Liver (tissue), 9 donors: ENCODE measurements around the gene ABHD16B. TPM values are rescaled to one million over a fixed set of nuclear protein-coding genes. Genes with fewer than 3 reads are reported as not detected.

Experiments
- DNase-seq: peaks from one replicate; pipeline ENCODE4 v3.0.0-alpha.2; 2017; ENCODE audit warnings: low spot score
- H3K27ac ChIP-seq, 2 donors: one replicate each; pipeline ENCODE4 v1.7.0; 2013; ENCODE audit warnings: inconsistent platforms in 2 of 2, low read length in 2 of 2, control low read depth in 1 of 2, low read depth in 1 of 2, mild to moderate bottlenecking in 1 of 2
- H3K27me3 ChIP-seq, 4 donors: one replicate each; pipeline versions ENCODE4 v1.6.1 to v1.7.0; 2013; ENCODE audit warnings: low read length in 3 of 4, inconsistent platforms in 1 of 4, mild to moderate bottlenecking in 1 of 4, moderate library complexity in 1 of 4; ENCODE audit not compliant: control insufficient read depth in 4 of 4, insufficient read depth in 4 of 4
- H3K36me3 ChIP-seq, 4 donors: one replicate each; pipeline versions ENCODE4 v1.6.1 to v1.7.0; 2013; ENCODE audit warnings: low read length in 3 of 4, mild to moderate bottlenecking in 3 of 4, low read depth in 1 of 4, moderate library complexity in 1 of 4; ENCODE audit not compliant: control insufficient read depth in 4 of 4, insufficient read depth in 3 of 4
- H3K4me1 ChIP-seq, 4 donors: one replicate each; pipeline versions ENCODE4 v1.6.1 to v1.7.0; 2013; ENCODE audit warnings: low read length in 3 of 4, mild to moderate bottlenecking in 3 of 4, moderate library complexity in 1 of 4; ENCODE audit not compliant: control insufficient read depth in 4 of 4, insufficient read depth in 4 of 4
- H3K4me3 ChIP-seq, 3 donors: one replicate each; pipeline versions ENCODE4 v1.6.1 to v1.7.0; 2013; ENCODE audit warnings: low read length in 3 of 3, control low read depth in 1 of 3, low read depth in 1 of 3, mild to moderate bottlenecking in 1 of 3
- H3K9ac ChIP-seq, 2 donors: one replicate each; pipeline ENCODE4 v1.7.0; 2013; ENCODE audit warnings: low read length in 2 of 2, mild to moderate bottlenecking in 2 of 2, moderate library complexity in 2 of 2, control low read depth in 1 of 2, low read depth in 1 of 2
- H3K9me3 ChIP-seq, 4 donors: one replicate each; pipeline versions ENCODE4 v1.6.1 to v1.7.0; 2013; ENCODE audit warnings: low read length in 3 of 4; ENCODE audit not compliant: control insufficient read depth in 4 of 4
- EGR1 ChIP-seq, 2 donors: IDR thresholded peaks; 2 replicates each; pipeline ENCODE4 v1.6.1; 2016 to 2018; ENCODE audit warnings: antibody characterized with exemption in 2 of 2, low read depth in 2 of 2
- FOXA1 ChIP-seq: IDR thresholded peaks from 2 replicates; pipeline ENCODE4 v1.6.1; 2016; ENCODE audit warnings: antibody characterized with exemption
- FOXA2 ChIP-seq: IDR thresholded peaks from 2 replicates; pipeline ENCODE4 v1.6.1; 2016; ENCODE audit warnings: antibody characterized with exemption
- HNF4A ChIP-seq, 2 donors: conservative IDR thresholded peaks; 2 replicates each; pipeline ENCODE4 v1.6.1; 2016; ENCODE audit warnings: antibody characterized with exemption in 2 of 2, mild to moderate bottlenecking in 2 of 2
- RAD21 ChIP-seq, 2 donors: IDR thresholded peaks; 2 replicates each; pipeline ENCODE4 v1.6.1; 2016; ENCODE audit warnings: antibody characterized with exemption in 2 of 2, mild to moderate bottlenecking in 2 of 2
- RXRA ChIP-seq, 2 donors: IDR thresholded peaks; 2 replicates each; pipeline ENCODE4 v1.6.1; 2017 to 2018; ENCODE audit warnings: antibody characterized with exemption in 2 of 2, mild to moderate bottlenecking in 1 of 2
- TAF1 ChIP-seq: conservative IDR thresholded peaks from 2 replicates; pipeline ENCODE4 v1.6.1; 2016; ENCODE audit warnings: antibody characterized with exemption, mild to moderate bottlenecking
- YY1 ChIP-seq: IDR thresholded peaks from 2 replicates; pipeline ENCODE4 v1.6.1; 2016; ENCODE audit warnings: antibody characterized with exemption, mild to moderate bottlenecking
- WGBS: extraction: QIAGEN DNeasy Blood & Tissue Kit; methylation state at CpG from one replicate; pipeline ENCODE4 v1.1.7; 2013; 5-methylcytosine and 5-hydroxymethylcytosine counted together
- polyA plus RNA-seq, 2 donors: library from polyadenylated mRNA; stranded (reverse) in 1 of 2; unstranded in 1 of 2; fragments of 200-250 nt in 1 of 2; fragments of >200 nt in 1 of 2; fragmentation: Nextera tagmentation in 1 of 2; extraction: Ambion mirVana in 1 of 2; gene quantifications; one replicate each; pipeline versions ENCODE4 v1.2.1 to v1.2.3, GENCODE V29; 2013 to 2015
- total RNA-seq, 2 donors: library from RNA; depleted of rRNA; stranded (reverse); fragments of >200 nt; gene quantifications; one replicate each; pipeline ENCODE4 v1.2.3, GENCODE V29; 2014
- TF ChIP-seq, protein P1 (sequence below): IDR thresholded peaks from 2 replicates; pipeline ENCODE4 v1.6.1; 2016; ENCODE audit warnings: antibody characterized with exemption
- TF ChIP-seq, protein P2 (sequence below): IDR thresholded peaks from 2 replicates; pipeline ENCODE4 v1.6.1; 2016; ENCODE audit warnings: antibody characterized with exemption, mild to moderate bottlenecking
- TF ChIP-seq, protein P3 (sequence below): fragments of 150-350 bp; IDR thresholded peaks from 2 replicates; pipeline ENCODE4 v1.5.1; 2017; ENCODE audit warnings: improper control_type of control experiment, low read depth, low read length; ENCODE audit not compliant: missing input control
- TF ChIP-seq, protein P4 (sequence below): IDR thresholded peaks from 2 replicates; pipeline ENCODE4 v1.6.1; 2016; ENCODE audit warnings: antibody characterized with exemption
- TF ChIP-seq, protein P5 (sequence below): IDR thresholded peaks from 2 replicates; pipeline ENCODE4 v1.6.1; 2016; ENCODE audit warnings: antibody characterized with exemption
- donor health status: healthy.
- donor health status: healthy.
- donor health status: healthy.
- donor health status: healthy.
- donor health status: healthy.

ABHD16B gene
- total and polyA plus RNA-seq, 4 donors, result 0.10 TPM; not detected in 3

DNA sequence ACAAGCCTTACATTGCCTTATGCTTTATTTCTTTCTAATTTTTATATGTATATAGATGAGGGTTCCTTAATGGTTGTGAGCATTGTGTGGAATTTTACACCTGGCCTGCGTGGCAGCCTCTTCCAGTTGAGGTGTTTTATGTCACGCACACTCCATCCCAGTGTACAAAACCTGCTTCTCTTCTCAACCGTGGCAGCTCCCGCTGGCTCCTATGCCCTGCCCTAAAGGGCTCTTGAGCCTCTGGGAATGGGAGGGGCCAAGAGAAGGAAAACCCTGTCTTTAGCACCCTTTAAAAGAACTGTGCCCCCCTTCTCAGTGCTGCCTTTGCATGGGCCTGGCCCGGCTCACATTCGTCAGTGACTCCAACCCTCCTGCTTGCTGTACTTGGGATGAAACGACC is 29.3 kb downstream of the ABHD16B start:
- H3K9me3 ChIP-seq, result no peaks in the 10 kb centered on the region
- no peak for DNase-seq
- H3K4me1 ChIP-seq, result peaks cover 0 to 10% (median 4%) of the 10 kb centered on the region in 4 donors
- 89% methylated on average over 7 of the region's 7 CpGs for WGBS
- no peak overlapping the region for H3K27ac ChIP-seq
- no peak overlapping the region for H3K4me3 ChIP-seq
- no peak overlapping the region for H3K9ac ChIP-seq
- H3K27me3 ChIP-seq, result no peaks in the 10 kb centered on the region
- H3K36me3 ChIP-seq, result peaks cover 8 to 41% (median 20%) of the 10 kb centered on the region in 4 donors
- TF ChIP-seq HNF4A (conservative IDR thresholded peaks at IDR 0.05) (no peak), RXRA (IDR thresholded peaks at IDR 0.05) (no peak), FOXA2 (no peak)
- TF ChIP-seq, protein P1, sequence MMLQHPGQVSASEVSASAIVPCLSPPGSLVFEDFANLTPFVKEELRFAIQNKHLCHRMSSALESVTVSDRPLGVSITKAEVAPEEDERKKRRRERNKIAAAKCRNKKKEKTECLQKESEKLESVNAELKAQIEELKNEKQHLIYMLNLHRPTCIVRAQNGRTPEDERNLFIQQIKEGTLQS, result no peak
- TF ChIP-seq, protein P2, sequence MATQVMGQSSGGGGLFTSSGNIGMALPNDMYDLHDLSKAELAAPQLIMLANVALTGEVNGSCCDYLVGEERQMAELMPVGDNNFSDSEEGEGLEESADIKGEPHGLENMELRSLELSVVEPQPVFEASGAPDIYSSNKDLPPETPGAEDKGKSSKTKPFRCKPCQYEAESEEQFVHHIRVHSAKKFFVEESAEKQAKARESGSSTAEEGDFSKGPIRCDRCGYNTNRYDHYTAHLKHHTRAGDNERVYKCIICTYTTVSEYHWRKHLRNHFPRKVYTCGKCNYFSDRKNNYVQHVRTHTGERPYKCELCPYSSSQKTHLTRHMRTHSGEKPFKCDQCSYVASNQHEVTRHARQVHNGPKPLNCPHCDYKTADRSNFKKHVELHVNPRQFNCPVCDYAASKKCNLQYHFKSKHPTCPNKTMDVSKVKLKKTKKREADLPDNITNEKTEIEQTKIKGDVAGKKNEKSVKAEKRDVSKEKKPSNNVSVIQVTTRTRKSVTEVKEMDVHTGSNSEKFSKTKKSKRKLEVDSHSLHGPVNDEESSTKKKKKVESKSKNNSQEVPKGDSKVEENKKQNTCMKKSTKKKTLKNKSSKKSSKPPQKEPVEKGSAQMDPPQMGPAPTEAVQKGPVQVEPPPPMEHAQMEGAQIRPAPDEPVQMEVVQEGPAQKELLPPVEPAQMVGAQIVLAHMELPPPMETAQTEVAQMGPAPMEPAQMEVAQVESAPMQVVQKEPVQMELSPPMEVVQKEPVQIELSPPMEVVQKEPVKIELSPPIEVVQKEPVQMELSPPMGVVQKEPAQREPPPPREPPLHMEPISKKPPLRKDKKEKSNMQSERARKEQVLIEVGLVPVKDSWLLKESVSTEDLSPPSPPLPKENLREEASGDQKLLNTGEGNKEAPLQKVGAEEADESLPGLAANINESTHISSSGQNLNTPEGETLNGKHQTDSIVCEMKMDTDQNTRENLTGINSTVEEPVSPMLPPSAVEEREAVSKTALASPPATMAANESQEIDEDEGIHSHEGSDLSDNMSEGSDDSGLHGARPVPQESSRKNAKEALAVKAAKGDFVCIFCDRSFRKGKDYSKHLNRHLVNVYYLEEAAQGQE, result no peak
- TF ChIP-seq, protein P3, sequence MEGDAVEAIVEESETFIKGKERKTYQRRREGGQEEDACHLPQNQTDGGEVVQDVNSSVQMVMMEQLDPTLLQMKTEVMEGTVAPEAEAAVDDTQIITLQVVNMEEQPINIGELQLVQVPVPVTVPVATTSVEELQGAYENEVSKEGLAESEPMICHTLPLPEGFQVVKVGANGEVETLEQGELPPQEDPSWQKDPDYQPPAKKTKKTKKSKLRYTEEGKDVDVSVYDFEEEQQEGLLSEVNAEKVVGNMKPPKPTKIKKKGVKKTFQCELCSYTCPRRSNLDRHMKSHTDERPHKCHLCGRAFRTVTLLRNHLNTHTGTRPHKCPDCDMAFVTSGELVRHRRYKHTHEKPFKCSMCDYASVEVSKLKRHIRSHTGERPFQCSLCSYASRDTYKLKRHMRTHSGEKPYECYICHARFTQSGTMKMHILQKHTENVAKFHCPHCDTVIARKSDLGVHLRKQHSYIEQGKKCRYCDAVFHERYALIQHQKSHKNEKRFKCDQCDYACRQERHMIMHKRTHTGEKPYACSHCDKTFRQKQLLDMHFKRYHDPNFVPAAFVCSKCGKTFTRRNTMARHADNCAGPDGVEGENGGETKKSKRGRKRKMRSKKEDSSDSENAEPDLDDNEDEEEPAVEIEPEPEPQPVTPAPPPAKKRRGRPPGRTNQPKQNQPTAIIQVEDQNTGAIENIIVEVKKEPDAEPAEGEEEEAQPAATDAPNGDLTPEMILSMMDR, result no peak

DNA sequence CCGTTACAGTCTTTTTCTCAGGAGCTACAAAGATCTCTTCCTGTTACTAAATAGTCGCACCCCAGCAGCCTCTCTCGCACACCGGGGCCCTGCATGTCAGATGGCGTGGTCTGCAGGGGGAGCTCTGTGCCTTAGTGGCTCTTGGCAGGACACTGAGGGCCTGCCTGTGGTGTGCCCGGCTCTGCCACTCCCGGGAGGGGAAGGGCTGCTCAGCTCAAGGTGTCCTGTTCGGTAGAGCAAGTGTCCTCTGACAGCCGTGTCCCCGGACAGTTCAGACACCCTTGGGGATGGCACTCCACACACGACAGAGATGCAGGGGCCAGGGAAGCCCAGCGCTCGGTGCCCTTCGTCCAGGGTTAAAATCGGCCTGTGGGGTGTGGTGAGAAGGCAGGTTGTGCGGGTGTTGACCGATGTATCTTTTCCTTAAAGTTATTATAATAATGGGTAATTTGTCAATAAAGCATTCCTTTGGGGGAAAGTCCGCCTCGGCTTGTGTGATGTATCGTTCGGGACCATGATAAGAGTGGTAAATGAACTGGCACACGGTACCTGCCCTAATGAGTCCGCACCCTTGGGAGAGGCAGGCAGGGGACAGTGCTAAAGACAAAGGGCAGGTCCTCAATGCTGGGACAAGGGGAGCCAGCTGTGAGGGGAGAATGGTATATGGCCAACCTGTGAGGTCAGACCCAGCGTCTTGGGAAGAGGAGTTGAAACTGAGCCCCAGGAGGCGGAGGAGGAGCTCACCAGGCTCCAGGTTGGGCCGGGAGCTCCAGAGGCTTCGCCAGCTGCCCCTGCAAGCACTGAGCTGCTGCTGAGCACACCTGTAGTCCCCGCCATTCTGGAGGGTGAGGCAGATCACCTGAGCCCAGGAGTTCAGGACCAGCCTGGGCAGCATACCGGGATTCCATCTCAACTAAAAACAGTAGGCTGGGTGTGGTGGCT is 30.0 kb downstream of the ABHD16B start:
- WGBS, result 92% methylated on average over 29 of the region's 29 CpGs
- TF ChIP-seq FOXA2 (no peak), YY1 (no peak)
- DNase-seq, result no peak
- no peak overlapping the region for H3K4me3 ChIP-seq
- H3K27ac ChIP-seq, result no peak overlapping the region
- H3K27me3 ChIP-seq, result no peaks in the 10 kb centered on the region
- H3K36me3 ChIP-seq, result peaks cover 8 to 40% (median 20%) of the 10 kb centered on the region in 4 donors
- H3K9me3 ChIP-seq, result no peaks in the 10 kb centered on the region
- H3K9ac ChIP-seq, result no peak overlapping the region
- peaks cover 0 to 14% (median 9%) of the 10 kb centered on the region in 4 donors for H3K4me1 ChIP-seq

DNA sequence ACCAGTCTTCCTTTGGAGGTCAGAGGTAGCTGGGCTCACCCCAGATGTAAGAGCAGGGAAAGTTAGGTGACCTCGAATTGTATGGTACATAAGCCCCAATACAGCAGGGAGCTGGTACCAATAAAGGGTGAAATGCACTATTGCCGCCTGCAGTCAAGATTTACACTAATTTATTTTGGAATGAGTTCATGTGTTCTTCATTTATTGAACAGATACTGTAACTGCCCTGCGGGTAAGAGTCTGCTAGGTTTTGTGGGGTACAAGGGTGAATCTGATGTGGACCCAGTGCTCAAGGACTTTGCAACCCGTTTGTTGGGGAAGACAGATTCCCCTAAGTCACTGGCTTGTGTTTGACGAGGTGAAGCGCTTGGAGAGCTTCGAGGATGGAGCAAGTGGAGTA is 31.1 kb downstream of the ABHD16B start:
- Histone ChIP-seq H3K27ac (no peak overlapping the region), H3K36me3 (peaks cover 8 to 35% (median 20%) of the 10 kb centered on the region in 4 donors), H3K9me3 (no peaks in the 10 kb centered on the region), H3K4me1 (peaks cover 0 to 24% (median 17%) of the 10 kb centered on the region in 4 donors), H3K4me3 (no peak overlapping the region), H3K27me3 (no peaks in the 10 kb centered on the region), H3K9ac (no peak overlapping the region)
- no peak for DNase-seq
- 89% methylated on average over 7 of the region's 7 CpGs for WGBS
- TF ChIP-seq, protein P4, sequence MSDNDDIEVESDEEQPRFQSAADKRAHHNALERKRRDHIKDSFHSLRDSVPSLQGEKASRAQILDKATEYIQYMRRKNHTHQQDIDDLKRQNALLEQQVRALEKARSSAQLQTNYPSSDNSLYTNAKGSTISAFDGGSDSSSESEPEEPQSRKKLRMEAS, result no peak
- TF ChIP-seq RXRA (IDR thresholded peaks at IDR 0.05) (no peak), TAF1 (no peak), FOXA1 (no peak), EGR1 (IDR thresholded peaks at IDR 0.05; ENCODE audit: low read depth in 2 of 2) (no peak), YY1 (no peak), FOXA2 (no peak), RAD21 (IDR thresholded peaks at IDR 0.05) (no peak)
- TF ChIP-seq, protein P5, sequence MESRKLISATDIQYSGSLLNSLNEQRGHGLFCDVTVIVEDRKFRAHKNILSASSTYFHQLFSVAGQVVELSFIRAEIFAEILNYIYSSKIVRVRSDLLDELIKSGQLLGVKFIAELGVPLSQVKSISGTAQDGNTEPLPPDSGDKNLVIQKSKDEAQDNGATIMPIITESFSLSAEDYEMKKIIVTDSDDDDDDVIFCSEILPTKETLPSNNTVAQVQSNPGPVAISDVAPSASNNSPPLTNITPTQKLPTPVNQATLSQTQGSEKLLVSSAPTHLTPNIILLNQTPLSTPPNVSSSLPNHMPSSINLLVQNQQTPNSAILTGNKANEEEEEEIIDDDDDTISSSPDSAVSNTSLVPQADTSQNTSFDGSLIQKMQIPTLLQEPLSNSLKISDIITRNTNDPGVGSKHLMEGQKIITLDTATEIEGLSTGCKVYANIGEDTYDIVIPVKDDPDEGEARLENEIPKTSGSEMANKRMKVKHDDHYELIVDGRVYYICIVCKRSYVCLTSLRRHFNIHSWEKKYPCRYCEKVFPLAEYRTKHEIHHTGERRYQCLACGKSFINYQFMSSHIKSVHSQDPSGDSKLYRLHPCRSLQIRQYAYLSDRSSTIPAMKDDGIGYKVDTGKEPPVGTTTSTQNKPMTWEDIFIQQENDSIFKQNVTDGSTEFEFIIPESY, result no peak
- TF ChIP-seq, protein P1, result no peak
- TF ChIP-seq, protein P2, result no peak
